ENCODE results near the gene DAZAP1. TPM values are rescaled to one million over a fixed set of nuclear protein-coding genes. Genes with fewer than 3 reads are reported as not detected.

The DAZAP1 gene
- total RNA-seq, 1 donor from 2014 or later: 70.3 TPM

GRCh38 chr19:1377176-1377964, 30.0 kb upstream of the DAZAP1 start:
- DNase-seq (ENCODE audit: low read depth in 2 of 2): no peak

- DNase-seq (ENCODE audit: low read depth in 2 of 2): peak; percentile 52 to 60
These were observed 29.2 kb upstream of the DAZAP1 start for GRCh38 chr19:1377965-1378785.

- no peak for DNase-seq (ENCODE audit: low read depth in 2 of 2)
These were observed 28.1 kb upstream of the DAZAP1 start for GRCh38 chr19:1379126-1379905.

GRCh38 chr19:1379961-1380489, 27.4 kb upstream of the DAZAP1 start:
- no peak for DNase-seq (ENCODE audit: low read depth in 2 of 2)

GRCh38 chr19:1382250-1382649, 25.1 kb upstream of the DAZAP1 start:
- no peak for DNase-seq (ENCODE audit: low read depth in 2 of 2)

- no peak for DNase-seq (ENCODE audit: low read depth in 2 of 2)
These were observed 24.4 kb upstream of the DAZAP1 start for GRCh38 chr19:1383017-1383311.

GRCh38 chr19:1383312-1384084, 23.9 kb upstream of the DAZAP1 start, which contains the start of gene NDUFS7:
Gene NDUFS7, plus strand, starts transcription at chr19:1383907. Its CDS starts 20 bp downstream, at chr19:1383927.
- peak; percentile 81 to 93 for DNase-seq (ENCODE audit: low read depth in 2 of 2)

GRCh38 chr19:1384085-1384462, 23.3 kb upstream of the DAZAP1 start:
- DNase-seq (ENCODE audit: low read depth in 2 of 2): no peak

- DNase-seq (ENCODE audit: low read depth in 2 of 2): peak; percentile 75 to 88
These were observed 22.8 kb upstream of the DAZAP1 start for GRCh38 chr19:1384478-1385110.

- no peak for DNase-seq (ENCODE audit: low read depth in 2 of 2)
These were observed 21.6 kb upstream of the DAZAP1 start for GRCh38 chr19:1385816-1386215.

GRCh38 chr19:1386945-1387683, 20.3 kb upstream of the DAZAP1 start:
- no peak for DNase-seq (ENCODE audit: low read depth in 2 of 2)

GRCh38 chr19:1387684-1388636, 19.4 kb upstream of the DAZAP1 start:
- no peak for DNase-seq (ENCODE audit: low read depth in 2 of 2)

GRCh38 chr19:1388637-1389026, 18.8 kb upstream of the DAZAP1 start:
- no peak for DNase-seq (ENCODE audit: low read depth in 2 of 2)

GRCh38 chr19:1389033-1389940, 18.1 kb upstream of the DAZAP1 start:
- no peak for DNase-seq (ENCODE audit: low read depth in 2 of 2)

- DNase-seq (ENCODE audit: low read depth in 2 of 2): no peak
These were observed 16.4 kb upstream of the DAZAP1 start for GRCh38 chr19:1390890-1391423.

GRCh38 chr19:1392407-1392806, 15.0 kb upstream of the DAZAP1 start:
- DNase-seq (ENCODE audit: low read depth in 2 of 2): no peak

- DNase-seq (ENCODE audit: low read depth in 2 of 2): no peak
These were observed 14.4 kb upstream of the DAZAP1 start for GRCh38 chr19:1392939-1393530.

Data from dermis microvascular lymphatic vessel endothelial cell (primary cell).